Skin epidermis (tissue), 12 donors: Measurements from ENCODE around the gene GREB1.

Experiments used
- H3K27ac ChIP-seq, 21 experiments: fragments of 200-600 bp; sonication (generic) in 11 of 21; one replicate each; pipeline ENCODE4 v1.5.0; 2020; ENCODE audit warnings: mild to moderate bottlenecking in 3 of 21, inconsistent platforms in 2 of 21, moderate library complexity in 2 of 21
- H3K4me3 ChIP-seq, 7 experiments: fragments of 200-600 bp; sonication (generic) in 2 of 7; one replicate each; pipeline ENCODE4 v1.5.0; 2020; ENCODE audit warnings: inconsistent platforms in 2 of 7, mild to moderate bottlenecking in 2 of 7, moderate library complexity in 1 of 7

GREB1 gene

DNA sequence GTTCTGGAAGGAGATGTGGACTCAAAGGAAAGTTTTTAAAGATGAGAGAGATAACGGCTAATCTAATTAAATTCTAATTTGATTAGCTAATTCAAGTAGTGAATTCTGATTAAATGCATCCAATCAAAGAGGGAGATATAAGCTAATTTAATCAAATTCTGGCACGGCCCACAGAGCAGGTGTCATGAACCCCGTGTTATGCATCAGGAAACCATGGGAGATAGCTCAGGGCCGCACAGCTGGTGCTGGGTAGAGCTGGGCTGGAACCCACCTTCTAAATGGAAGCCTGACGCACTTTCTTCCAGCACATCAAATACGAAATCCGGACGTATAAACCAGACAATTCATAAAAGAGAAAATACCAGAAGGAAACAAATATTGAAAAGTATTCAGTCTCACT lies 57.2 kb downstream of the GREB1 start:
- no peak overlapping the region for H3K4me3 ChIP-seq
- no peak overlapping the region for H3K27ac ChIP-seq

DNA sequence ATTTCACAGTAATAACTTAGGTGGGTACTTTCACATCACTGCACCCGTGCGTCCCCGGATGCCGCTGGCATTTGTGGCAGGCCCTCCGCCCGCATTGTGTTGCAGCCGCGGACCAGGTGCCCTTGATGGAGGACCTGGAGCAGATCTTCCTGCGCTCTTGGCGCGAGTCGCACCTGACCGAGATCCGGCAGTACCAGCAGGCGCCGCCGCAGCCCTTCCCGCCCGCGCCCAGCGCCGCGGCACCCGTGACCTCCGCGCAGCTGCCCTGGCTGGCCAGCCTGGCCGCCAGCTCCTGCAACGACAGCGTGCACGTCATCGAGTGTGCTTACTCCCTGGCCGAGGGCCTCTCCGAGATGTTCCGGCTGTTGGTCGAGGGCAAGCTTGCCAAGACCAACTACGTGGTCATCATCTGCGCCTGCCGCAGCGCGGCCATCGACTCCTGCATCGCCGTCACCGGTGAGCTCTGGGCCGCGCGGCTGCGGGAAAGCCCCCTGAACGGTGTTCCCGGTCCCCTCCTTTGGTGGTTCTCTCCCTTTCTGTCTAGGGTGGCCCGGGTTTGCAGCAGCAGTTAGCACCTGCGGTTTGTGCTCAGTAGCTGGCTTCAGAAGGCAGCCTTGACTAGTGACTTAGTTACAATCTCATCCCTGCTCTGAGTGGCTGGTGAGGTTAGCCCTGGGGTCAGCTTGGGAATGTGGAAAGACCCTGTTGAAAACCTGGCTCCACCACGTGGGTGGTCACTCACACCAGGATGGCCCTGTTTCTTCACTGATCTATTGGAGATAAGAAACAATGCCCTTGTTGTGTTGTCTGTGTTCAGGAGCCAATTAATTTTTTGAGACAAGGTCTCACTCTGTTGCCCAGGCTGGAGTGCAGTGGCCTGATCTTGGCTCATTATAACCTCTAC lies 59.1 kb downstream of the GREB1 start:
- Histone ChIP-seq H3K27ac (no peak overlapping the region), H3K4me3 (no peak overlapping the region)

DNA sequence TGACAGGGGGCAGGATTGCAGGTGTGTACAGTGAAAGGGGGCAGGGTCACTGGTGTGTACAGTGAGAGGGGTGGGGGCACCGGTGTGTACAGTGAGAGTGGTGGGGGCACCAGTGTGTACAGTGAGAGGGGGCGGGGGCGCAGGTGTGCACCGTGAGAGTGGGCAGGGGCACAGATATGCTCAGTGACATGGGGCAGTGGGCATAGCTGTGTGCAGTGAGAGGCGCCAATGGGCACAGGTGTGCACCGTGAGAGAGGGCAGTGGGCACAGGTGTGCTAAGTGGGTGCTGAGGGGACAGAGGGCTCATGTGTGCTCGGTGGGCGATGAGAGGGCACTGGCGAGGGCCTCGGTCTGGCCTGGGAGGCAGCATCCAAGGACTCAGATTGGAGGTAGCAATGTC lies 63.0 kb downstream of the GREB1 start:
- Histone ChIP-seq H3K27ac (no peak overlapping the region), H3K4me3 (no peak overlapping the region)

DNA sequence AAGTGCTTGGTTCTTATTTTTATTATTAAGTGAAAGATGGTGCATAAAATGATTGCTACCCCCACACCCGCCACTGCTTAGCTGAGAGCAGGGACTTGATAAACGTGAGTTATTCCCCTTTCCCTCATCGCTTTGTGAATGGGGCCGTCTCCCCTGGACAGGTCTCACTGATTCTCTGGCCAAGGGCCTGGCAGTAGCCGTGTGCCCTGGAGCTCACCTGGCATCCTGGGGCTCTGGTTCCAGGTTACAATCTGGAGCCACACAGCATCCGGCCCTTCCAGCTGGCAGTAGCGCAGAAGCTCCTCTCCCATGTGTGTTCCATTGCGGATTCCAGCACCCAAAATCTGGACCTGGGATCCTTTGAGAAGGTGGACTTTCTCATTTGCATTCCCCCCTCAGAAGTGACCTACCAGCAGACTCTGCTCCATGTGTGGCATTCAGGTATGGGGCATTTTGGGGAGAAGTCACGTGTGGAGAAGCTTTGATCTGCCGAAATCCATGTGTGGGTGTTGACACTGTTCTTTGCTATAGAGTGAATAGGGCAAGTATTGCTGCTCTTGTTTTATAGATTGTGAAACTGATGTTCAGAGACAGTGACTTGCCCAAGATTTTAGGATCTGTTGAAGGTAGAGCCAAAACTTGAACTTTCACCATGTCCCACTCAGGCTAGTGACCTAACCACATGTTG lies 63.8 kb downstream of the GREB1 start:
- no peak overlapping the region for H3K4me3 ChIP-seq
- no peak overlapping the region for H3K27ac ChIP-seq

DNA sequence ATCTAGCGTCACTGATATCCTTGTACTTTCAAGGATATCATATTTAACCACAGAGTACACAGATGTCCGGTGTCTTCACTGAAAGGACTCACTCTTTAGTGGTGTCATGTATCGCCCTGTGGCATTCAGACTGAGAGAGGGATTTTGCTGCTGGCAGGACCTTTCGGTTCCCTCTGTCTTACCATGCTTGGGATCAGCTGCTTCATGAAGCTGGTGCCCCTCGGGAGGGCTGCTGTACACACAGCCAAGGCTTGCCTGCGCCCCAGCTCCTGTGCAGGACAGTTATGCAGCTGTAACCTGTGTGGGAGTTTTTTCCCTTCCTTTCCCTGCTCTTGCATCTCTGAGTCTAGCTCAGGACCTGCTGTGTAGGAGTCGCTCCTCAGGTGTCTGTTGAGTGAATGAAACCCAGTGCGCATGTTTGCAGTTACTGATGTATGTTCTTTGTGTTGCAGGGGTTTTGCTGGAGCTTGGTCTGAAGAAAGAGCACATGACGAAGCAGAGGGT lies 64.4 kb downstream of the GREB1 start:
- no peak overlapping the region for H3K27ac ChIP-seq
- H3K4me3 ChIP-seq = no peak overlapping the region

DNA sequence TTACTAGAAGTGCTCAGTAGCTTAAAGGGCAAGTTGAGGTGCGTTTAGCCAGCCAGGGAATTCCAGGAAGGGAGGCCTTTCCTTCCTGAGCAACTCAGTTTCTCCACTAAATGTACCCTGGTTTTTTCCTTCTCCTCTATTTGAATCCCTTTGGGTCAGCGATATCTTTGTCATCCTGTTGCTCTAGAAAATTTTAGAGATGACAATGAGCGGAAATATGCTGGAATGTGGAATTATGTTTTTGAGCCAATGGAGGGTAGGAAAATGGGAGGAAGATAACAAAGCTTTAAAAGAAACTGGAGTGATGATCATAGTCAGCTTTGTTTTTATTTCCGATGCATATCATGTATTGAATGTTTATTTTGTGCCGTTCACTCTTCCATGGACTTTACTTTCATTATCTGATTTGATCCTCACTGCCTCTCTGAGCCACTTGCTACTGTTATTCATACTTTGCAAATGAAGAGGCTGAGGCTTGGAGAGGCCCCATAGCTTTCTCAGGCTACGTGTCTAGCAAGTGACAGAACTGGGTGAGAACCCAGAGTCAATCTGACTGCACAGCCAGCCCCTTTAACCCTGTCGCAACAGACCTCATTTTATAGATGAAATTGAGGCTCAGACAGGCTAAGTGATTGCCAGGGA lies 68.8 kb downstream of the GREB1 start:
- Histone ChIP-seq H3K27ac (no peak overlapping the region), H3K4me3 (no peak overlapping the region)

DNA sequence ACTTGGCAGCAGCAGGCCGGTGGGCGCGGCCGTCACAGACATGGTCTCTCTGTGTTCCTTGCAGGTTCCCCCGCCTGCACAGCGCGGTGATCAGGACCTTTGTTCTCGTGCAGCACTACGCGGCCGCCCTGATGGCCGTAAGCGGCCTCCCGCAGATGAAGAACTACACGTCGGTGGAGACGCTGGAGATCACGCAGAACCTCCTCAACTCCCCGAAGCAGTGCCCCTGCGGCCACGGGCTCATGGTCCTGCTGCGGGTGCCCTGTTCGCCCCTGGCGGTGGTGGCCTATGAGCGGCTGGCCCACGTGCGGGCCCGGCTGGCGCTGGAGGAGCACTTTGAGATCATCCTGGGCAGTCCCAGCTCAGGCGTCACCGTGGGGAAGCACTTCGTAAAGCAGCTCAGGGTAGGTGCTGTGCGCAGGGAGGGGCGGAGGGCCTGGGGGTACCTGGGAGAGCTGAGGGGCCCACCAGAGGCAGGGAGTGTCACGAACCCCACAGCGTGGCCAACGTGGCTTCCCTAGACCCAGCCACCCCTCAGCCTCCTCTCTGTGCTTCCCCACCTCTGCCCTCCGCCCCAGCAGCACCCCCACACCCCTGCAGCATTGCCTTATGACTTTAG lies 76.9 kb downstream of the GREB1 start:
- no peak overlapping the region for H3K4me3 ChIP-seq
- no peak overlapping the region for H3K27ac ChIP-seq

DNA sequence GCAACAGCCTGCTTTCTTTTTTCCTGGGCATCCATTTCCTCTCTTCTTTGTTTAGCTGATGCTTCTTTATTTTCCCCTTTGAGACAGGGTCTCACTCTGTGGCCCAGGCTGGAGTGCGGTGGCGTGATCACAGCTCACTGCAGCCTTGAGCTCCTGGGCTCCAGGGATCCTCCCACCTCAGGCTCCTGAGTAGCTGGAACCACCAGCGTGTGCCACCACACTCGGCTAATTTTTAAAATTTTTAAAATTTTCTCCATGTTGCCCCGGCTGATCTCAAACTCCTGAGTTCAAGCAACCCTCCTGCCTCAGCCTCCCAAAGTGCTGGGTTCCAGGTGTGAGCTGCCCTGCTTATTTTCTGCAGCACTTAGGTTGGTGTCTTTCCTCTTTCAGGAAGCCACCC lies 77.4 kb downstream of the GREB1 start:
- Histone ChIP-seq H3K27ac (no peak overlapping the region), H3K4me3 (no peak overlapping the region)

DNA sequence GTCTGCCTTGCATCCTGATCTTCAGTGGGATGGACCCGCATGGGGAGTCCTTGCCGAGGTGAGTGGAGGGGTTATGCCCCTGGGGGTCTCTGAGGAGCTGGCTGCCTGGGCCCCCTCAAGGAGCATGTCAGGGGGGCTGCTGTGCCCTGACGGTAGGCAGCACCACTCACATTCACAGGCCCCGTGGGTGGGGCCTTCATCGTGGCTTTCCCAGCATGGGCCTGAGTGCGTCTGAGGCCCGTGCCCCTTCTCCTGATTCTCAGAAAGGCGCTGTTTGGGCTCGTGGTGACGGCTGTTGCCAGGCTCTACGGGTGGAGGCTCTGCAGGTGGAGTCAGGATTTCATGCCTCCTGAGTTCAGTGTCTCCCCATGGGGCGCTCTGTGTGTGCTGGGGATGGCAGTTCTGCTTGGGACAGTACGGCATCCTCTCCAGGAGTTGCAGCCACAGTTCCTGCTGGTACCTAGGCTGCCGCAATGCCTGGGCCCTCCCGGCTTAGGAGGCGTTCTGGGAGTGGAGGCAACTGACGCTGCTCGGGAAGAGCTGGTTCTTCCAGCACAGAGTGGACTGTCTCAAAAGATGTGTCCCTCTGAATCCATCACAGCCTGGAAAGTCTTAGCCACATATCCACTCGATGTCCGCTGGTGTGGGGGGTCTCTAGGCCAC lies 78.8 kb downstream of the GREB1 start:
- Histone ChIP-seq H3K27ac (peak overlapping the region in 2 of 21 experiments; percentile 42 to 45), H3K4me3 (no peak overlapping the region)

DNA sequence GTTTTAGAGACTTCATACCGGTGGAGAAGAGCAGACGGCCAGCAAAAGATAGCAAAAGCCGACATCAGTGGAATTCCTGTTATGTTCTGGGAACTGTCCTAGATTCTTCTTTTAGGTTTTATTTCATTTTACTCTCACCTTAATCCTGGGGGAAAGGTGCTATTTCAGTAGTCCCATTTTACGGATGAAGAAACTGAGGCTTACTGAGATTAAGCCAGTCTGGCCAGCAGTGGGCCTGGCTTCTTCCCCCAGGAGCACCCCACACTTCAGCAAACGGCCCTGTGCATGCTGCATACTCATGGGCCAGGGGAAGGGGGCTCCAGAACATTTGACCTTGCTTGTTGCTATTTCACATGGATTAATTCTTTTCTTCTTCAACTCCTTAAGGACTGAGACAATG lies 79.5 kb downstream of the GREB1 start:
- Histone ChIP-seq H3K4me3 (no peak overlapping the region), H3K27ac (no peak overlapping the region)

DNA sequence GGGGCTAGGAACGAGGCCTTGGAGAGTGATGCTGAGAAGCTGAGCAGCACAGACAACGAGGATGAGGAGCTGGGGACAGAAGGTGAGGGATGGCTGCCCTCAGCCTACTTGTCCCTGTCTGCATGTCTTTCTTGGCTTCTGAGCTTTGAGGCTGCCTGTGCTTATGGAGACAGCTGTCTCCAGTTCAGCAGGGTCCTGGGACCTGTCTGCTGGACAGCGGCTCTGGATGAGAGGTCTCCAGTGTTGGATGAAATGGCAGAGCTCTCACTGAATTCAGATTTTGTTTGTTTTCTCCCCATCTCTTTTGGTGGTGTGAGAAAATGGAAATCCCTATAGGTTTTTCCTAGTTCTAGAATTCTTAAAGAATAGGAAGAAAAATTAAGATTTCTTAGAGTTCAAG lies 81.4 kb downstream of the GREB1 start:
- no peak overlapping the region for H3K4me3 ChIP-seq
- no peak overlapping the region for H3K27ac ChIP-seq

DNA sequence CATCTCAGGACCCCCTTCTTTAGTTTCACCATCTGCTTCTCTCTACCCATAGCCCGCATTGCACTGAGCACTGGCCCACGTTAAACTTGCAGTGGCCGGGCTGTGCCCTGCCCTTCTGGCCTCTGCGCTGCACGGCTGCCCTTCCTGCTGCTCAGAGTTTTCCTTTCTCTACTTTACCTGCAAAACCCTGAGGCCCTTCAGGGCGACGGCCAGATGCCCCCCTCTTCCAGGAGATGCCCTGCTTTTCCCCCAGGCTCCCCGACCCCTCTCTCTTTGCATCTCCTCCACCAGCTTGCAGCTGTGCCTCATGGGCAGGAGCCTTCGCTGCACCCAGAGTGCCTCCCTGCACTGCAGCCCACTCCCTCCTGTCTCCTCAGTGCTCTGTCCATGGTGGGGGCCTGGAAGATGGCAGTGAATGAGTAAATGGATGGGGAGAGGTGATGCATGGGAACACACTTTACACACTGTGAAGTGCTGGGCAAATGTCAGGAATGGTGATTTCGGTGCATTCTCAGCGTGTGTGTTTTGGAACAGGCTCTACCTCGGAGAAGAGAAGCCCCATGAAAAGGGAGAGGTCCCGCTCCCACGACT lies 82.3 kb downstream of the GREB1 start:
- Histone ChIP-seq H3K27ac (no peak overlapping the region), H3K4me3 (no peak overlapping the region)

DNA sequence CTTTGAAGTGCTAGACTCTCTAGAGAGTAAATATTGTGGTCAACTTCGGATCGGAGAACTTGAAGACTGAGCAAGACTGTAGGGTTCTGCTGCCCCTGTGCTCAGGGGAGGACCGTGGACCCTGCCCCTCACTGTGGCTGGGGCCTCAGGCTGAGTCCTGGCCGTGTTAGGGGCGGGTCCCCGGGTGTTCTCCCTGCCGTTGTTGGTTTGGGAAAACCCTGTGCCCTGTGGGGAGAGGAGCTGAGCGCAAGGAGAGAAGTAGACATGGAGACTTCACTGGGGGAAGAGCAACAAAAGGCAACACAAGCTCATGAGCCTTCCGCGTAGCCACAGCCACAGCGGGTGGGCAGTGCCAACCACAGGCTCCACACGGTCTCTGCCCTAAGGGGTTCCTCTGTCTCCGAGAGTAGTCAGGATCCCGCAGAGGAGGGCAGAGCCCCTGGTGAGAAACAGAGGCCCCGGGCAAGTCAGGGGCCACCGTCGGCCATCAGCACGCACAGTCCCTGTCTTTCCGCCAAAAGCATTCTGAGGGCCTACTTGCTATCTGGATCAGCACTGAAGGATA lies 83.1 kb downstream of the GREB1 start:
- Histone ChIP-seq H3K4me3 (no peak overlapping the region), H3K27ac (no peak overlapping the region)

DNA sequence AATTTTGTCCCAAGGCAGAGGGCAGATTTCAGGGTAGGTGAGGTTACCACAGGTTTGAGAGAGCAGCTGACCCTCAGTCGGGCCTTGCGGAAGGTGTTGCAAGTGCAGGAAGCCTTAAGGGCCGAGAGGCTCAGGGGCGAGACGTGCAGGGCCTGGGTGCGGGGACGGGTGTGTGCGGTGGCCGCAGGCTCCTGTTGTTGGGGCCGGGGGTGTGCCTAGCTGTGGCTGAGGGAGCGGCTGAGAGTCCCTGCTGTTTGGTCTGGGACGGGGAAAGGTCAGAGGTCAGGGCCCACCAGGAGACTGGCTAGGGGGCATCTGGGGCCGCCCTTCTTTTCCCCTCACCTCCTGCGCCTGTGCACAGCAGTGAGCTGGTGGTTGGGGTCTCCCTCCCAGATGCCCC lies 83.7 kb downstream of the GREB1 start:
- no peak overlapping the region for H3K4me3 ChIP-seq
- H3K27ac ChIP-seq = no peak overlapping the region

DNA sequence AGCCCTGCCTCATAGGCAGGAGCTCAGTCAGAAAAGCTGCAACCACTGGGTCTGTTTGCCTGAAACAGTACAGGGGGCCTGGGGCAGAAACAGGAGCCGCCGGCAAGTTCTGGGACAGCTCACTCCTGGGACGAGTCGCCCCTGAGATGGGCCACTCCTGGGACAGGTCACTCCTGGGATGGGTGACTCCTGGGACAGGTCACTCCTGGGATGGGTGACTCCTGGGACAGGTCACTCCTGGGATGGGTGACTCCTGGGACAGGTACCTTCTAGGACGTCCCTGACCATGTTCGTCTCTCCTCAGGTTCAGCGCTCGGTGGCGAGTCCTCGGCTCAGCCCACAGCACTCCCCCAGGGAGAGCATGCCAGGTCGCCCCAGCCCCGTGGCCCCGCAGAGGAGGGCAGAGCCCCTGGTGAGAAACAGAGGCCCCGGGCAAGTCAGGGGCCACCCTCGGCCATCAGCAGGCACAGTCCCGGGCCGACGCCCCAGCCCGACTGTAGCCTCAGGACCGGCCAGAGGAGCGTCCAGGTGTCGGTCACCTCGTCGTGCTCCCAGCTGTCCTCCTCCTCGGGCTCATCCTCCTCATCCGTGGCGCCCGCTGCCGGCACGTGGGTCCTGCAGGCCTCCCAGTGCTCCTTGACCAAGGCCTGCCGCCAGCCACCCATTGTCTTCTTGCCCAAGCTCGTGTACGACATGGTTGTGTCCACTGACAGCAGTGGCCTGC lies 84.3 kb downstream of the GREB1 start:
- H3K4me3 ChIP-seq = no peak overlapping the region
- no peak overlapping the region for H3K27ac ChIP-seq

DNA sequence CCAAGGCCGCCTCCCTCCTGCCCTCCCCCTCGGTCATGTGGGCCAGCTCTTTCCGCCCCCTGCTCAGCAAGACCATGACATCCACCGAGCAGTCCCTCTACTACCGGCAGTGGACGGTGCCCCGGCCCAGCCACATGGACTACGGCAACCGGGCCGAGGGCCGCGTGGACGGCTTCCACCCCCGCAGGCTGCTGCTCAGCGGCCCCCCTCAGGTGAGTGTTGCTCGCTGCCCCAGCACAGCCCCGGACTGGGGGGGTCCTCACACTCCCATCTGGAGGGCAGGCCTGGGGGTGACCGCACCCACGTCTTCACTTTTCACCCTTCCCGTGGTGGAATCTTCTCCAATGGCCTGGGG lies 84.8 kb downstream of the GREB1 start:
- Histone ChIP-seq H3K27ac (no peak overlapping the region), H3K4me3 (no peak overlapping the region)

DNA sequence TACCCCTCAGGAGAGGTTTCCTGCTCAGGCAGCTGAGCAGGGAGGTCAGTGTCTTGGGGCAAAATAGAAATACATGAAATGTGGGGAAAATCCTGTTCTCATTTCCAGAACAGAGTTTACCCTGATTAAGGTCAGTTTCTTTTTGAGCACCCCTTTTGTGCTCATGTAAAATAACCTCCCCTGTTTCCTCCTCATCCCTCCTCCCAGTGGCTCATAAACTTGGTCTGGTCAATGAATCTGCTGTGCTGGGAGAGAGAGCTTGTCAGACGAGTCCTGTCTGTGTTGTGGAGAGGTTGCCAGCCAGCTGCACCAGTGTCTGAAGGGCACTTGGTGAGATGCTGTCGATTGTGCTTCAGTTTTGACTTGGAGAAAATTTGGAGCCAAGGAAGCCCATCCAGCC lies 87.6 kb downstream of the GREB1 start:
- H3K4me3 ChIP-seq = no peak overlapping the region

DNA sequence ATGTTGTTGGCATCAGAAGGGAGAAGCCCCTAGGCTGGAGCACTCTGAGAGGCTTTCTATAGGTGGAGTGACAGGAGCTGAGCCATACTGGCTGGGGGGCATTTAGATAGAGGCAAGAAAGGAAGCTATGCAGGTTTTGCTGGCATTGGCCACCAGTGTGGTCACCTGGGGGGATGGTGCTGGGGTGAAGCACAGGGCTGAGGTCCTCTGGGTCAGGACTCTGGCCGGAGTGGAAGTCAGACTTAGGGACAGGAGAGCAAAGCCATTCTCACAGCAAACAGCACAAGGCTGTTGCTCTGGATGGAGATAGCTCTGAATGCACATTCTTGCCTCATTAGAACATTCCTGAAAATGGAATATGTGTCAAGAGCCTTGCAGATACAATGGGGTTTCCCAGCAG lies 88.8 kb downstream of the GREB1 start:
- no peak overlapping the region for H3K27ac ChIP-seq
- H3K4me3 ChIP-seq = no peak overlapping the region

More for the DNA sequence above, 87.6 kb downstream of the GREB1 start:
- no peak overlapping the region for H3K27ac ChIP-seq
